Gastroesophageal sphincter (tissue), 4 donors: ENCODE measurements around the gene KLRF2. TPM values are rescaled to one million over a fixed set of nuclear protein-coding genes. Genes with fewer than 3 reads are reported as not detected.

Source experiments
- ATAC-seq: fragments of 150-250 bp; one replicate; pipeline ENCODE4 v1.9.1; 2016; ENCODE audit warnings: mild to moderate bottlenecking, moderate library complexity
- H3K27ac ChIP-seq, 4 donors: fragments of 200-600 bp; sonication (generic) in 3 of 4; 1 replicate in 3 of 4; 2 replicates in 1 of 4; pipeline ENCODE4 v1.5.1; 2016 to 2019
- H3K27me3 ChIP-seq: fragments of 200-600 bp; sonication (generic); one replicate; pipeline ENCODE4 v1.5.1; 2019
- H3K36me3 ChIP-seq, 2 donors: fragments of 200-600 bp; sonication (generic); one replicate each; pipeline ENCODE4 v1.5.1; 2019; ENCODE audit warnings: control low read depth in 1 of 2
- H3K4me1 ChIP-seq, 3 donors: fragments of 200-600 bp; sonication (generic); 1 replicate in 2 of 3; 2 replicates in 1 of 3; pipeline ENCODE4 v1.5.1; 2016 to 2019; ENCODE audit warnings: control low read depth in 2 of 3
- H3K4me3 ChIP-seq, 2 donors: fragments of 200-600 bp; sonication (generic); one replicate each; pipeline ENCODE4 v1.5.1; 2019; ENCODE audit warnings: mild to moderate bottlenecking in 1 of 2, moderate library complexity in 1 of 2
- H3K9me3 ChIP-seq, 3 donors: fragments of 200-600 bp; sonication (generic); one replicate each; pipeline ENCODE4 v1.5.1; 2017 to 2019; ENCODE audit warnings: control low read depth in 2 of 3
- EP300 ChIP-seq: sonication (generic); formaldehyde crosslinking; IDR thresholded peaks from one replicate; pipeline ENCODE4 v1.6.1; 2017; ENCODE audit warnings: antibody characterized with exemption, mild to moderate bottlenecking
- POLR2A ChIP-seq, 2 donors: fragments of 450-650 bp; IDR thresholded peaks; one replicate each; pipeline ENCODE4 v1.6.1; 2017; ENCODE audit warnings: antibody characterized with exemption in 2 of 2, mild to moderate bottlenecking in 2 of 2, moderate library complexity in 1 of 2
- POLR2AphosphoS5 ChIP-seq: sonication (generic); formaldehyde crosslinking; IDR thresholded peaks from one replicate; pipeline ENCODE4 v1.6.1; 2017; ENCODE audit warnings: antibody characterized with exemption
- WGBS, 2 donors: methylation state at CpG; one replicate each; pipeline ENCODE4 v1.1.5; 2018; ENCODE audit warnings: low coverage in 1 of 2; 5-methylcytosine and 5-hydroxymethylcytosine counted together
- total RNA-seq, 4 donors: library from RNA; depleted of rRNA; stranded (reverse); fragments of >200 nt; gene quantifications; one replicate each; pipeline ENCODE4 v1.1.0, GENCODE V29; 2016
- TF ChIP-seq, protein P1 (sequence below), 4 experiments: fragments of 200-600 bp in 2 of 4; fragments of 450-650 bp in 2 of 4; sonication (generic) in 1 of 4; IDR thresholded peaks; one replicate each; pipeline ENCODE4 v1.5.1; 2017 to 2019; ENCODE audit warnings: antibody characterized with exemption in 4 of 4, mild to moderate bottlenecking in 2 of 4, moderate library complexity in 2 of 4

KLRF2 gene, protein sequence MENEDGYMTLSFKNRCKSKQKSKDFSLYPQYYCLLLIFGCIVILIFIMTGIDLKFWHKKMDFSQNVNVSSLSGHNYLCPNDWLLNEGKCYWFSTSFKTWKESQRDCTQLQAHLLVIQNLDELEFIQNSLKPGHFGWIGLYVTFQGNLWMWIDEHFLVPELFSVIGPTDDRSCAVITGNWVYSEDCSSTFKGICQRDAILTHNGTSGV
- not detected for total RNA-seq

DNA sequence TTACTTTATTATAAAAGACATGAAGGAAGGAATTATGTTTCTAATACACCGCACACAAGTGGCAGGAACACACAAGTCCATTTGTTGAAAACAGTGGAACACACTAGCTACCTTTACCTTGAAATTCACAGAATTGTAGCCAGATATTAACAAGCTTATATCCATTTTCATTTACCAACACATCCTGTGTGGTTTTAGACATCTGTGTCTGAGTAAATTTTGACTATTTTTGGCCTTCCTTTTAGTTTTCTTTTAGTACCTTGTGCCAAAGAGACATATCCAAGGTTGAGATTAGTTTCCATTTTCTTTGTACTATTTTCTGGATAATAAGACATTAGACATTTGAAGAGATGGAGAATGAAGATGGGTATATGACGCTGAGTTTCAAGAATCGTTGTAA, at the start of gene KLRF2:
Gene KLRF2 (plus strand): TSS at position 244 of the 400 bp plus-strand sequence. CDS start 107 bp downstream, at position 351.
- no peak for ATAC-seq
- H3K27me3 ChIP-seq: no peaks in the 10 kb centered on the region
- no peak within 1 kb of the TSS for H3K27ac ChIP-seq
- TF ChIP-seq POLR2AphosphoS5 (no peak), EP300 (no peak), POLR2A (IDR thresholded peaks at IDR 0.05) (no peak)
- TF ChIP-seq, protein P1, sequence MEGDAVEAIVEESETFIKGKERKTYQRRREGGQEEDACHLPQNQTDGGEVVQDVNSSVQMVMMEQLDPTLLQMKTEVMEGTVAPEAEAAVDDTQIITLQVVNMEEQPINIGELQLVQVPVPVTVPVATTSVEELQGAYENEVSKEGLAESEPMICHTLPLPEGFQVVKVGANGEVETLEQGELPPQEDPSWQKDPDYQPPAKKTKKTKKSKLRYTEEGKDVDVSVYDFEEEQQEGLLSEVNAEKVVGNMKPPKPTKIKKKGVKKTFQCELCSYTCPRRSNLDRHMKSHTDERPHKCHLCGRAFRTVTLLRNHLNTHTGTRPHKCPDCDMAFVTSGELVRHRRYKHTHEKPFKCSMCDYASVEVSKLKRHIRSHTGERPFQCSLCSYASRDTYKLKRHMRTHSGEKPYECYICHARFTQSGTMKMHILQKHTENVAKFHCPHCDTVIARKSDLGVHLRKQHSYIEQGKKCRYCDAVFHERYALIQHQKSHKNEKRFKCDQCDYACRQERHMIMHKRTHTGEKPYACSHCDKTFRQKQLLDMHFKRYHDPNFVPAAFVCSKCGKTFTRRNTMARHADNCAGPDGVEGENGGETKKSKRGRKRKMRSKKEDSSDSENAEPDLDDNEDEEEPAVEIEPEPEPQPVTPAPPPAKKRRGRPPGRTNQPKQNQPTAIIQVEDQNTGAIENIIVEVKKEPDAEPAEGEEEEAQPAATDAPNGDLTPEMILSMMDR (IDR thresholded peaks at IDR 0.05): no peak
- H3K36me3 ChIP-seq: no peaks in the 10 kb centered on the region
- H3K4me3 ChIP-seq: no peak within 1 kb of the TSS
- 90 to 92% methylated on average over 3 of the region's 3 CpGs for WGBS, 2 donors
- no peaks in the 10 kb centered on the region for H3K4me1 ChIP-seq
- H3K9me3 ChIP-seq: no peaks in the 10 kb centered on the region

DNA sequence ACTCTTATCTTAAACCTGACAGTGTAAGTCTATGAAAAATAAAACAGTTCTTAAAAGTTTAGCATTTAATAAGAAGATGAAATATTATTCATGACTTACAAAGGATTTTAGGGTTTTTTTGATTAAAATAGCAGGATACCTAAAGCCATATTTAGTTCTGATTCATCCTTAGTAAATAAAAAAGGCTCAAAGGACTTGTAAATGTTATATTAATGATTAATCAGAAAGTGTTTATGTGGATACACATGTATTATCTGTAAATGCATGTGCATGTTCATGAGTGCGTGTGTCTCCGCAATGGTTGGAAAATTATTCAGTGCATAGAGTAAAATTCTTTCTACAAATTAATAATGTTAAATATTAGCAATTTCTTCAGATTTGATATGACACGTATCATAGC, 49.6 kb upstream of the KLRF2 start:
- H3K9me3 ChIP-seq: no peaks in the 10 kb centered on the region
- WGBS, 2 donors: 58 to 67% methylated on average over 3 of the region's 3 CpGs
- no peaks in the 10 kb centered on the region for H3K27me3 ChIP-seq
- H3K36me3 ChIP-seq: no peaks in the 10 kb centered on the region
- H3K4me3 ChIP-seq: no peak overlapping the region
- TF ChIP-seq POLR2A (IDR thresholded peaks at IDR 0.05) (no peak), POLR2AphosphoS5 (no peak), EP300 (no peak)
- no peak overlapping the region for H3K27ac ChIP-seq
- H3K4me1 ChIP-seq: no peaks in the 10 kb centered on the region
- no peak for ATAC-seq

DNA sequence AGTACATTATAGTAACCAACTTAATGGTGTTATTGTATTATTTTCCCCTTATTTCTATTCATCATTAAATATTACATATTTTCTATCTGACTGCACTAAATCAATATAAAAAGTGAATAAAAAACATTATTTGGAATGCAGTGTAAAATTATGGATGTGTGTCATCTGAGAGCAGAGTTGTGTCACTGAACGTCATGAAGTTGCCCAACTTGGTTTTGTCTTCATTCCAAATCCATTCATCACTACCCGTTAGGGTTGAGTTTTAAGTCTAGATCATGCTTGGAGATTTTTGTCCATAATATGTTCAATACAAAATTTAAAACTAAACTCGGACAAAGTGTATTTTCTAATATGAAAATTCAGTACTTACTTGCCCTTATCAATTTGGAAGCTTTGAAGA, 37.9 kb upstream of the KLRF2 start:
- Histone ChIP-seq H3K27ac (no peak overlapping the region), H3K9me3 (peaks cover 0 to 8% (median 0%) of the 10 kb centered on the region in 3 donors), H3K36me3 (no peaks in the 10 kb centered on the region), H3K4me1 (no peaks in the 10 kb centered on the region), H3K27me3 (no peaks in the 10 kb centered on the region), H3K4me3 (no peak overlapping the region)
- TF ChIP-seq EP300 (no peak), POLR2A (IDR thresholded peaks at IDR 0.05) (no peak), POLR2AphosphoS5 (no peak)
- TF ChIP-seq, protein P1 (IDR thresholded peaks at IDR 0.05): no peak
- 59 to 82% methylated on average over 3 of the region's 3 CpGs for WGBS, 2 donors
- no peak for ATAC-seq

GRCh38 chr12:9848899-9849298, 32.4 kb upstream of the KLRF2 start:
- no peak for ATAC-seq
- peaks cover 0 to 3% of the 10 kb centered on the region in 2 donors for H3K36me3 ChIP-seq
- TF ChIP-seq, protein P1 (IDR thresholded peaks at IDR 0.05): no peak
- TF ChIP-seq POLR2AphosphoS5 (no peak), POLR2A (IDR thresholded peaks at IDR 0.05) (no peak), EP300 (no peak)
- no peak overlapping the region for H3K27ac ChIP-seq
- no CpG with 5 or more reads among the region's 5 CpGs for WGBS, 2 donors
- no peaks in the 10 kb centered on the region for H3K27me3 ChIP-seq
- H3K4me1 ChIP-seq: no peaks in the 10 kb centered on the region
- no peak overlapping the region for H3K4me3 ChIP-seq
- H3K9me3 ChIP-seq: peaks cover 0 to 24% (median 0%) of the 10 kb centered on the region in 3 donors

GRCh38 chr12:9851050-9851449, 30.2 kb upstream of the KLRF2 start:
- Histone ChIP-seq H3K9me3 (peaks cover 0 to 20% (median 0%) of the 10 kb centered on the region in 3 donors), H3K36me3 (peaks cover 0 to 7% of the 10 kb centered on the region in 2 donors), H3K27me3 (no peaks in the 10 kb centered on the region), H3K4me3 (no peak overlapping the region), H3K27ac (no peak overlapping the region), H3K4me1 (no peaks in the 10 kb centered on the region)
- TF ChIP-seq EP300: no peak
- ATAC-seq: no peak
- 93 to 100% methylated on average over 2 to 5 of the region's 5 CpGs for WGBS, 2 donors

GRCh38 chr12:9851927-9852326, 29.4 kb upstream of the KLRF2 start:
- peaks cover 0 to 7% of the 10 kb centered on the region in 2 donors for H3K36me3 ChIP-seq
- 61 to 67% methylated on average over 1 to 2 of the region's 2 CpGs for WGBS, 2 donors
- TF ChIP-seq, protein P1 (IDR thresholded peaks at IDR 0.05): no peak
- TF ChIP-seq POLR2AphosphoS5 (no peak), EP300 (no peak), POLR2A (IDR thresholded peaks at IDR 0.05) (no peak)

More at GRCh38 chr12:9851927-9852326, 29.4 kb upstream of the KLRF2 start:
- no peaks in the 10 kb centered on the region for H3K4me1 ChIP-seq
- peaks cover 0 to 17% (median 0%) of the 10 kb centered on the region in 3 donors for H3K9me3 ChIP-seq
- no peaks in the 10 kb centered on the region for H3K27me3 ChIP-seq
- no peak for ATAC-seq
- no peak overlapping the region for H3K27ac ChIP-seq
- no peak overlapping the region for H3K4me3 ChIP-seq
